ENCODE measurements around the gene DNAJC9.

Gene DNAJC9

DNA sequence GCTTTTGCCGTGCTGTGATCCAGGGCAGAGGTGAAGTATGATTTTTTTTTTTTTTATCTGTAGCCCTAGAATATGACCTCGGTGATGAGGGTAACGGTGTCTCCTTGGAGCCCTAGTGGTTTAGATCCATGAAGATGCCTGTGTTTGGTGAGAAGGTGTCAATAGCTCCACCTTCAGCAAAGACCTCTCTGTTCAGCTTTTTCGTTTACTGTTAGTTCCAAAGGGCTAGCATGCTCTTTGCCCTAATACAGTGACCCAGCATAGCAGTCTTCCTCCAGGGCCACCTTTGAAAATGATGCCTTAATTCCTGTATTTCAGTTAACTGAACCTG is 6.1 kb upstream of the DNAJC9 start:
- peak overlapping the region; percentile 90 for H3K27ac ChIP-seq
- DNase-seq = no peak
- TF ChIP-seq, protein P1, sequence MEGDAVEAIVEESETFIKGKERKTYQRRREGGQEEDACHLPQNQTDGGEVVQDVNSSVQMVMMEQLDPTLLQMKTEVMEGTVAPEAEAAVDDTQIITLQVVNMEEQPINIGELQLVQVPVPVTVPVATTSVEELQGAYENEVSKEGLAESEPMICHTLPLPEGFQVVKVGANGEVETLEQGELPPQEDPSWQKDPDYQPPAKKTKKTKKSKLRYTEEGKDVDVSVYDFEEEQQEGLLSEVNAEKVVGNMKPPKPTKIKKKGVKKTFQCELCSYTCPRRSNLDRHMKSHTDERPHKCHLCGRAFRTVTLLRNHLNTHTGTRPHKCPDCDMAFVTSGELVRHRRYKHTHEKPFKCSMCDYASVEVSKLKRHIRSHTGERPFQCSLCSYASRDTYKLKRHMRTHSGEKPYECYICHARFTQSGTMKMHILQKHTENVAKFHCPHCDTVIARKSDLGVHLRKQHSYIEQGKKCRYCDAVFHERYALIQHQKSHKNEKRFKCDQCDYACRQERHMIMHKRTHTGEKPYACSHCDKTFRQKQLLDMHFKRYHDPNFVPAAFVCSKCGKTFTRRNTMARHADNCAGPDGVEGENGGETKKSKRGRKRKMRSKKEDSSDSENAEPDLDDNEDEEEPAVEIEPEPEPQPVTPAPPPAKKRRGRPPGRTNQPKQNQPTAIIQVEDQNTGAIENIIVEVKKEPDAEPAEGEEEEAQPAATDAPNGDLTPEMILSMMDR (IDR thresholded peaks at IDR 0.05) = no peak
- H3K27me3 ChIP-seq = no peaks in the 10 kb centered on the region
- intact Hi-C loops (cut with DNase I; ENCODE audit: low total_unique reads) = loop anchor here (10.0 kb wide), 1 partner anchor 162 kb away; the partner anchor contains the start of gene ANXA7
- H3K9me3 ChIP-seq = no peaks in the 10 kb centered on the region
- peak overlapping the region; percentile 81 for H3K4me3 ChIP-seq
- peaks cover 0 to 25% (median 20%) of the 10 kb centered on the region in 4 donors for H3K4me1 ChIP-seq
- H3K36me3 ChIP-seq = peaks cover 0 to 23% (median 6%) of the 10 kb centered on the region in 3 donors

DNA sequence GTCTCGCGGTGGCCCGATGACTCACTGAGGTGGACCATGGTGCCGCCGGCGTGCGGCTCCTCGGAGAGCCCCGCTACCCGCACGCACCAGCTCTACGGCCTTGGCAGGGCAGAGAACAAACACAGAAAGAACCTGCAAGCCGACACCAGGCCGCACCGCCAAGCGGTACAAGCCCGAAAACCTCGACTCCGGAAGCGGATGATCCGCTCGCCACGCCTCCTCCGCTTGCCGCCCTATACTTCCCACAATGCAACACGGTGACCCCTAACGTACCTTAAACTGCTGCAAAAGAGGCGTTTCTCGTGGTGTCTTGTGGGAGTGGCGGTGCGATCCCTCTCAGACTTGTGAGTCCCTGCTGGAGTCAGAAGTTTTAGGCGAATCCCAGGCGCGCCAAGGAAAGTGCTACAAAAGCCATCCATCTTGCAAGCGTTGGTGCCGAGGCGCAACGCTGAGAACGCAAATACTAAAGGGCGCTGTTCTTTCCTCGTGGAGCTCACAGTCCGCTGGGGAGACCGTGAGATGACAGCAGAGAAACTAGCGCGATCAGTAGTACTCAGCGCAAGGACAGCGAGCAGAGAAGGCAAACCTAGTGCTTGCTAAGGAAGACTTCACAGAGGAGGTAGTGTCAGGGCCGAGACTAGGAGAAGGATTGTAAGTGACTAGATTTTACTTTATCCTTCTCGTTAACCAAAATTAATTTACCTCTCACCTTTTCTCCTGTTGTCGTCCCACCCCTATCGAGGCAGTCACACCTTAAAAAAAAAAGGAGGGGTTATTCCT is 5.6 kb upstream of the DNAJC9 start, which contains the start of gene MRPS16:
TSS of gene MRPS16 (minus strand) at position 200 of the 780 bp plus-strand sequence. CDS start at position 38, 162 bp downstream.
- peak within 1 kb of the TSS; percentile 81 for H3K4me3 ChIP-seq
- TF ChIP-seq, protein P1 (IDR thresholded peaks at IDR 0.05) = no peak
- H3K27ac ChIP-seq = peak within 1 kb of the TSS; percentile 90
- peak; percentile 98 for DNase-seq
- no peaks in the 10 kb centered on the region for H3K27me3 ChIP-seq
- H3K9me3 ChIP-seq = no peaks in the 10 kb centered on the region
- peaks cover 0 to 31% (median 20%) of the 10 kb centered on the region in 4 donors for H3K4me1 ChIP-seq
- H3K36me3 ChIP-seq = peaks cover 0 to 23% (median 6%) of the 10 kb centered on the region in 3 donors
- intact Hi-C loops (cut with DNase I; ENCODE audit: low total_unique reads) = loop anchor here (10.0 kb wide), 1 partner anchor 162 kb away; the partner anchor contains the start of gene ANXA7

DNA sequence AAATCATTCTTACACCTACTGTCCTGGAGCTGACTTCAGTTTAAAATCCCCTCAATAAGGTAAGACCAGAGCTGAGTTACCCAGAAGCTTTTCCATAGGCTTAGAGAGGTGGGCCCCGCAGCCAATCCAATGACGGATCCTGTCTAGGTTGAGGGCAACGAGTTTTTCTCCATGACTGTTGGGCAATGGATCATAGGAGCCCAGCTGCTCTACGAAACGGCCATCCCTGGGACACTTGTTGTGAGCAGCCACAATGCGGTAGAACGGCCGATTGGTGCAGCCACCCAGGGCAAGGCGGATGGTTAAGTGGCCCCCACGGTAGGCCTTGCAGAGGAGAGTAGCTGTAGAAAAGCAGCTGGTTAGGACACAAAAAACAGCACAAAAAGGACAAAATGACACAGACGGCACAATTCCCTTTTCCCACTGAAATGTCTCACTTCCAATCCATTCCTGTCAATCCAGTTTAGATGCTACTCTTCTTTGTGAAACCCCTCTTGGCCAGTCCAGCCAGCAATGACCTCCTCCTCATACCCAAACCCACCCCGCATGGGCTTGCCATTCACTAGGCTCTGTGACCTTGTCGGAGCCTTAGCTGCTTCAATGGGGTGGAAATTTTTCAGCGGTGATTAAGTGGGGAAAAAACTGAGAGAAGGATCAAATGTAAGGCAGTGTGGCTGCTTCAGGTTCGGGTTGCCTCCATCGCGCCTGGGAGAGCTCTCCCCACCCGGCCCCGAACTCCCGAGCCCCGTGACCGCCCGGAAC is 4.8 kb upstream of the DNAJC9 start:
- H3K4me1 ChIP-seq = peaks cover 0 to 33% (median 21%) of the 10 kb centered on the region in 4 donors
- DNase-seq = no peak
- peak overlapping the region; percentile 90 for H3K27ac ChIP-seq
- H3K36me3 ChIP-seq = peaks cover 0 to 23% (median 6%) of the 10 kb centered on the region in 3 donors
- peak overlapping the region; percentile 81 for H3K4me3 ChIP-seq
- TF ChIP-seq, protein P1 (IDR thresholded peaks at IDR 0.05) = no peak
- H3K9me3 ChIP-seq = no peaks in the 10 kb centered on the region
- intact Hi-C loops (cut with DNase I; ENCODE audit: low total_unique reads) = loop anchor here (10.0 kb wide), 1 partner anchor 163 kb away; the partner anchor contains the start of gene ANXA7
- no peaks in the 10 kb centered on the region for H3K27me3 ChIP-seq

DNA sequence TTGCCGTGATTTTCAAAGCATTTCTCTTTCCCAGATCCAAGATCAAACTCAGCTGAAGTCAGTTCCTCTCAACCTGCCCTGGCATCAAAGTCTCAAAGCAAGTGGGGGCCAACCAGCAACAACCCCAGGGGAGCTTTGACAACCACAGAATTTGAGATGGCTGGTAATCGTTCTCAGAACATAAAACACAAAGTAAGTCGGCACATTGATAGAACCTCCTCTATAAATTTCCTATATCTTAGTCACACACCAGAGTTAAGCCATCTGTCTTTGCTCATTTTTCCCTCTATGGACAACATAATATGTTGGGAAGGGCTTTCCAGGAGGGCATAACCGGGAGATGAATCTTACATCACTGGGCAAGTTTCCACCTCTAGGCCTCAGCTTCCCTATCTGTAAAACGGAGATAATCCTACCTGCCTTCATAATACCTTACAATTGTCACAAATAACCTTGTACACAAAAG is 1.2 kb upstream of the DNAJC9 start:
- H3K4me1 ChIP-seq = peaks cover 0 to 44% (median 32%) of the 10 kb centered on the region in 4 donors
- TF ChIP-seq, protein P1 (IDR thresholded peaks at IDR 0.05) = no peak

DNA sequence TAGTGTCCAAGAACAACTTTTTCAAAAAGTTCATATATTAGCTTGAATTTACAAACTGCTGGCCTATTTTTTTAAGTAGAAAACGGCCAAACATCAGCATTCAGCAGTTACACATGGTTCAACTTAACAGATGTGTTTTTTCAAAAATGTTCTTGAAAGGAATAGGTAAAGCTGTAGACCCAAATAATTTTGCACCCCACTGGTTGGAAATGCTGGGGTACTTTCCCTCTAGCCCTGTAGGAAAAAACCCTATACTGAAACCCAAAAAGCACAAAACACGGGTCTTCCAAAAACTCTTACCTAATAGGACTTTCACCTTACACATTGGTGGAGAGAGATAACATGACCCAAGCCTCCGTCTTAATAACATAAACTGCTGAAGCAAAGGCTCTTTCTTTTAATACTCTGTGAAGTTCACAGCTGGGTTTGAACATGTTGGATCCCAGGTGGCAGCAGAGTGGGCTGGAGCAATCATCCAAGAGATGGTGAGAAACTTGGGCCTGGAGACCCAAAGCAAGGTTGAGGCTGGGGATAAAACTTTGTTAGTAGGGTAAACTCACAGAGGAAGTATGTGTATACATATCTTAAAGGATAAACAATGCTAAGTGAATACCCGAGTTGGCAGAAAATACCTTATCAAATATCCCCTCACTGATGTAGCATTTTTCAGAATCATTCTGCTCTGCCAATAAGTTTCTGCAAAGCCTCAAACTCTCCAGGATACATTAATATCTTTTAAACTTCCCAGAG is 629 bp upstream of the DNAJC9 start:
- Histone ChIP-seq H3K27me3 (no peaks in the 10 kb centered on the region), H3K36me3 (peaks cover 18 to 48% (median 21%) of the 10 kb centered on the region in 3 donors)

More for the DNA sequence above, 1.2 kb upstream of the DNAJC9 start:
- Histone ChIP-seq H3K4me3 (no peak overlapping the region), H3K27ac (peak overlapping the region in 1 of 2 donors; percentile 83), H3K36me3 (peaks cover 12 to 42% (median 16%) of the 10 kb centered on the region in 3 donors), H3K9me3 (no peaks in the 10 kb centered on the region), H3K27me3 (no peaks in the 10 kb centered on the region)
- intact Hi-C loops (cut with DNase I; ENCODE audit: low total_unique reads) = no loop called here
- DNase-seq = no peak

More for the DNA sequence above, 629 bp upstream of the DNAJC9 start:
- Histone ChIP-seq H3K4me3 (peak overlapping the region; percentile 88 to 96), H3K27ac (peak overlapping the region; percentile 65 to 83), H3K9me3 (no peaks in the 10 kb centered on the region), H3K4me1 (peaks cover 0 to 41% (median 29%) of the 10 kb centered on the region in 4 donors)
- TF ChIP-seq, protein P1 (IDR thresholded peaks at IDR 0.05) = no peak
- intact Hi-C loops (cut with DNase I; ENCODE audit: low total_unique reads) = no loop called here
- DNase-seq = no peak
